Sigmoid colon (tissue), 3 donors: ENCODE data around the gene BMP8B.

ENCODE experiments used
- CTCF ChIP-seq, 4 experiments: fragments of 450-650 bp in 3 of 4; fragments of 200-600 bp in 1 of 4; IDR thresholded peaks; one replicate each; pipeline ENCODE4 v1.5.1; 2016 to 2019; ENCODE audit warnings: antibody characterized with exemption in 4 of 4, mild to moderate bottlenecking in 3 of 4, moderate library complexity in 2 of 4
- POLR2A ChIP-seq, 2 donors: fragments of 450-650 bp; IDR thresholded peaks; one replicate each; pipeline ENCODE4 v1.6.1; 2016; ENCODE audit warnings: antibody characterized with exemption in 2 of 2, mild to moderate bottlenecking in 2 of 2, moderate library complexity in 2 of 2

DNA sequence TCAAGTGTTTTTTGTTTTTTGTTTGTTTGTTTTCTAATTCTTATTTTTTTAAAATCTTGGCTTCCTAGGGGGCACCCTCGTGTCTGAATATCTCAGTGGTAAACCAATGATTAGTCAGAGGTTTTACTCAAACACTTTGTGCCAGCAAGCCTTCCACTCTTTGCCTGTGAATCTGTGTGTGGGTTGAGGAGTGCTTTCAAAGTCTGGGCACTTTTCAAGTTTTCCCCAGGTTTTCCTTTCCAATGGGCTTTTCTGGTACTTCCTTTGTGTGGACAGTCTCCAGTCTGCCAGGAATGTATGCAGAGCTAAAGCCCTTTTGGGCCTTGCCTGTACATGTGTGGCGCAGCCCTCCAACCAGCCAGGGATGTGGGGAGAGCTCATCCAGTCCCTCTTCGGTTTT, 59.6 kb downstream of the BMP8B start:
- TF ChIP-seq CTCF (IDR thresholded peaks at IDR 0.05) (no peak), POLR2A (IDR thresholded peaks at IDR 0.05) (no peak)
